Lower leg skin (tissue), 3 donors: Measurements from ENCODE around the gene SH3TC2.

Experiments used
- POLR2A ChIP-seq, 2 donors: fragments of 450-650 bp; IDR thresholded peaks; one replicate each; pipeline ENCODE4 v1.6.1; 2016 to 2017; ENCODE audit warnings: antibody characterized with exemption in 2 of 2, mild to moderate bottlenecking in 1 of 2, moderate library complexity in 1 of 2
- TF ChIP-seq, protein P1 (sequence below), 3 donors: fragments of 450-650 bp; IDR thresholded peaks; one replicate each; pipeline ENCODE4 v1.5.1; 2016; ENCODE audit warnings: antibody characterized with exemption in 3 of 3, mild to moderate bottlenecking in 3 of 3, moderate library complexity in 2 of 3

DNA sequence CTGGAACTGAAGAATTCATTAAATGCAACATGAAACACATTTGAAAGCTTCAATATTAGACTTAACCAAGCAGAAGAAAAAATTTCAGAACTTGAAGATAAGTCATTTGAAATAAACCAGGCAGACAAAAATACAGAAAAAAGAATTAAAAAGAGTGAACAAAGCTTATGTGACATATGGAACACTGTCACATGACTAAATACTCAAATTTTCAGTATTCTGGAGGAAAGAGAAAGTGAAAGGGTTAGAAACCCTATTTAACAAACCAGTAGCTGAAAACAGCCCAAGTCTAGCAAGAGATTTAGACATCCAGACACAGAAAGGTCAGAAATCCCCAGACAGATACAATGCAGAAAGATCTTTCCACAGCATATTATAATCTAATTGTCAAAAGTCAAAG is 37.1 kb upstream of the SH3TC2 start:
- TF ChIP-seq, protein P1, sequence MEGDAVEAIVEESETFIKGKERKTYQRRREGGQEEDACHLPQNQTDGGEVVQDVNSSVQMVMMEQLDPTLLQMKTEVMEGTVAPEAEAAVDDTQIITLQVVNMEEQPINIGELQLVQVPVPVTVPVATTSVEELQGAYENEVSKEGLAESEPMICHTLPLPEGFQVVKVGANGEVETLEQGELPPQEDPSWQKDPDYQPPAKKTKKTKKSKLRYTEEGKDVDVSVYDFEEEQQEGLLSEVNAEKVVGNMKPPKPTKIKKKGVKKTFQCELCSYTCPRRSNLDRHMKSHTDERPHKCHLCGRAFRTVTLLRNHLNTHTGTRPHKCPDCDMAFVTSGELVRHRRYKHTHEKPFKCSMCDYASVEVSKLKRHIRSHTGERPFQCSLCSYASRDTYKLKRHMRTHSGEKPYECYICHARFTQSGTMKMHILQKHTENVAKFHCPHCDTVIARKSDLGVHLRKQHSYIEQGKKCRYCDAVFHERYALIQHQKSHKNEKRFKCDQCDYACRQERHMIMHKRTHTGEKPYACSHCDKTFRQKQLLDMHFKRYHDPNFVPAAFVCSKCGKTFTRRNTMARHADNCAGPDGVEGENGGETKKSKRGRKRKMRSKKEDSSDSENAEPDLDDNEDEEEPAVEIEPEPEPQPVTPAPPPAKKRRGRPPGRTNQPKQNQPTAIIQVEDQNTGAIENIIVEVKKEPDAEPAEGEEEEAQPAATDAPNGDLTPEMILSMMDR (IDR thresholded peaks at IDR 0.05), result no peak
- TF ChIP-seq POLR2A (IDR thresholded peaks at IDR 0.05), result no peak
